ENCODE results near the gene TCIRG1. TPM values are rescaled to one million over a fixed set of nuclear protein-coding genes. Genes with fewer than 3 reads are reported as not detected.

The TCIRG1 gene
- total and polyA plus RNA-seq, 4 donors = 32.2 to 96.1 (median 44.5) TPM

- WGBS = 95% methylated on average over 4 of the region's 4 CpGs
- TF ChIP-seq GABPA (IDR thresholded peaks at IDR 0.05 in 1 of 2, conservative IDR thresholded peaks at IDR 0.05 in 1 of 2) = no peak
- TF ChIP-seq REST (IDR thresholded peaks at IDR 0.05) = no peak
- TF ChIP-seq EGR1 (IDR thresholded peaks at IDR 0.05; ENCODE audit: low read depth in 2 of 2) = no peak
- TF ChIP-seq MAX (IDR thresholded peaks at IDR 0.05) = no peak
- TF ChIP-seq HNF4A (conservative IDR thresholded peaks at IDR 0.05) = no peak
- no peak for TF ChIP-seq YY1 (IDR thresholded peaks at IDR 0.05)
- TF ChIP-seq ZBTB33 (IDR thresholded peaks at IDR 0.05) = no peak
- no peak for TF ChIP-seq RAD21 (IDR thresholded peaks at IDR 0.05)
- no peak for TF ChIP-seq SP1 (IDR thresholded peaks at IDR 0.05)
- no peak for TF ChIP-seq TAF1 (conservative IDR thresholded peaks at IDR 0.05)
- TF ChIP-seq FOXA1 (IDR thresholded peaks at IDR 0.05) = no peak
- H3K27me3 ChIP-seq (ENCODE audit: control insufficient read depth in 4 of 4, insufficient read depth in 4 of 4, low read length in 3 of 4) = no peaks in the 10 kb centered on the region
- no peak overlapping the region for H3K4me3 ChIP-seq (ENCODE audit: low read depth in 1 of 3, low read length in 3 of 3)
- H3K9me3 ChIP-seq (ENCODE audit: control insufficient read depth in 4 of 4, low read length in 3 of 4) = no peaks in the 10 kb centered on the region
- DNase-seq (ENCODE audit: low spot score) = no peak
- no peak overlapping the region for H3K27ac ChIP-seq (ENCODE audit: low read depth in 1 of 2, low read length in 2 of 2)
- H3K4me1 ChIP-seq (ENCODE audit: control insufficient read depth in 4 of 4, insufficient read depth in 4 of 4, low read length in 3 of 4) = peaks cover under 1 to 11% (median 2%) of the 10 kb centered on the region in 4 donors
- H3K36me3 ChIP-seq (ENCODE audit: control insufficient read depth in 4 of 4, insufficient read depth in 3 of 4, low read depth in 1 of 4, low read length in 3 of 4) = peaks cover 0 to 1% (median 0%) of the 10 kb centered on the region in 4 donors
- no peak overlapping the region for H3K9ac ChIP-seq (ENCODE audit: low read depth in 1 of 2, low read length in 2 of 2)
Observed at GRCh38 chr11:68093565-68093964, 54.7 kb downstream of the TCIRG1 start.

GRCh38 chr11:68096962-68097361, 58.1 kb downstream of the TCIRG1 start:
- no peak overlapping the region for H3K27ac ChIP-seq (ENCODE audit: low read depth in 1 of 2, low read length in 2 of 2)

More at GRCh38 chr11:68096962-68097361, 58.1 kb downstream of the TCIRG1 start:
- H3K36me3 ChIP-seq (ENCODE audit: control insufficient read depth in 4 of 4, insufficient read depth in 3 of 4, low read depth in 1 of 4, low read length in 3 of 4) = peaks cover 0 to 1% (median 0%) of the 10 kb centered on the region in 4 donors
- H3K4me1 ChIP-seq (ENCODE audit: control insufficient read depth in 4 of 4, insufficient read depth in 4 of 4, low read length in 3 of 4) = peaks cover 7 to 21% (median 13%) of the 10 kb centered on the region in 4 donors
- H3K4me3 ChIP-seq (ENCODE audit: low read depth in 1 of 3, low read length in 3 of 3) = no peak overlapping the region
- 83% methylated on average over 8 of the region's 8 CpGs for WGBS
- H3K27me3 ChIP-seq (ENCODE audit: control insufficient read depth in 4 of 4, insufficient read depth in 4 of 4, low read length in 3 of 4) = no peaks in the 10 kb centered on the region
- no peaks in the 10 kb centered on the region for H3K9me3 ChIP-seq (ENCODE audit: control insufficient read depth in 4 of 4, low read length in 3 of 4)
- TF ChIP-seq SP1 (IDR thresholded peaks at IDR 0.05) (no peak), FOXA1 (IDR thresholded peaks at IDR 0.05) (no peak), HNF4G (IDR thresholded peaks at IDR 0.05) (no peak), YY1 (IDR thresholded peaks at IDR 0.05) (no peak), HNF4A (conservative IDR thresholded peaks at IDR 0.05) (no peak), JUND (IDR thresholded peaks at IDR 0.05) (no peak), GABPA (IDR thresholded peaks at IDR 0.05 in 1 of 2, conservative IDR thresholded peaks at IDR 0.05 in 1 of 2) (no peak), RXRA (IDR thresholded peaks at IDR 0.05) (no peak), RAD21 (IDR thresholded peaks at IDR 0.05) (no peak), MAX (IDR thresholded peaks at IDR 0.05) (no peak), NR2F2 (IDR thresholded peaks at IDR 0.05) (no peak), EGR1 (IDR thresholded peaks at IDR 0.05; ENCODE audit: low read depth in 2 of 2) (no peak), REST (IDR thresholded peaks at IDR 0.05) (no peak)
- TF ChIP-seq, protein P1, sequence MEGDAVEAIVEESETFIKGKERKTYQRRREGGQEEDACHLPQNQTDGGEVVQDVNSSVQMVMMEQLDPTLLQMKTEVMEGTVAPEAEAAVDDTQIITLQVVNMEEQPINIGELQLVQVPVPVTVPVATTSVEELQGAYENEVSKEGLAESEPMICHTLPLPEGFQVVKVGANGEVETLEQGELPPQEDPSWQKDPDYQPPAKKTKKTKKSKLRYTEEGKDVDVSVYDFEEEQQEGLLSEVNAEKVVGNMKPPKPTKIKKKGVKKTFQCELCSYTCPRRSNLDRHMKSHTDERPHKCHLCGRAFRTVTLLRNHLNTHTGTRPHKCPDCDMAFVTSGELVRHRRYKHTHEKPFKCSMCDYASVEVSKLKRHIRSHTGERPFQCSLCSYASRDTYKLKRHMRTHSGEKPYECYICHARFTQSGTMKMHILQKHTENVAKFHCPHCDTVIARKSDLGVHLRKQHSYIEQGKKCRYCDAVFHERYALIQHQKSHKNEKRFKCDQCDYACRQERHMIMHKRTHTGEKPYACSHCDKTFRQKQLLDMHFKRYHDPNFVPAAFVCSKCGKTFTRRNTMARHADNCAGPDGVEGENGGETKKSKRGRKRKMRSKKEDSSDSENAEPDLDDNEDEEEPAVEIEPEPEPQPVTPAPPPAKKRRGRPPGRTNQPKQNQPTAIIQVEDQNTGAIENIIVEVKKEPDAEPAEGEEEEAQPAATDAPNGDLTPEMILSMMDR (IDR thresholded peaks at IDR 0.05; ENCODE audit: low read depth, low read length, missing input control) = no peak
- DNase-seq (ENCODE audit: low spot score) = no peak
- H3K9ac ChIP-seq (ENCODE audit: low read depth in 1 of 2, low read length in 2 of 2) = no peak overlapping the region
